ENCODE measurements around the gene DNAJC7.

The DNAJC7 gene

GRCh38 chr17:41962768-41963434 is 54.3 kb downstream of the DNAJC7 start:
- Histone ChIP-seq H3F3A (ENCODE audit: low read depth) (no peaks in the 10 kb centered on the region; the same call in 1 of the 2 replicates), H3K4me3 (ENCODE audit: low read length, poor library complexity, severe bottlenecking) (no peak overlapping the region), H3K4me2 (ENCODE audit: low read depth, low read length, poor library complexity, severe bottlenecking) (no peak overlapping the region), H3K4me1 (ENCODE audit: insufficient read depth, low read length, poor library complexity, severe bottlenecking) (peaks cover 23% of the 10 kb centered on the region), H2AFZ (ENCODE audit: low read length) (peak overlapping the region; percentile 62; the same call in 1 of the 2 replicates), H3K36me3 (ENCODE audit: insufficient read depth, low read length) (no peaks in the 10 kb centered on the region), H3K9me3 (ENCODE audit: insufficient read depth, low read depth, low read length) (no peaks in the 10 kb centered on the region), H3K27me3 (ENCODE audit: insufficient read depth, low read length, poor library complexity, severe bottlenecking) (no peaks in the 10 kb centered on the region), H3K79me2 (ENCODE audit: insufficient read depth, low read length) (peaks cover 17% of the 10 kb centered on the region), H3K9me2 (replicated peaks; ENCODE audit: low read depth, low read length) (no peaks in the 10 kb centered on the region), H3K9ac (ENCODE audit: low read depth, low read length, poor library complexity, severe bottlenecking) (no peak overlapping the region), H4K20me1 (ENCODE audit: insufficient read depth, low read length, poor library complexity, severe bottlenecking) (no peaks in the 10 kb centered on the region)
- peak; percentile 98 for TF ChIP-seq CTCF (conservative IDR thresholded peaks at IDR 0.05; ENCODE audit: low read length)
- no peak for TF ChIP-seq EZH2phosphoT487 (IDR thresholded peaks at IDR 0.05; ENCODE audit: borderline replicate concordance)

GRCh38 chr17:41962111-41962510 is 55.1 kb downstream of the DNAJC7 start:
- Histone ChIP-seq H3F3A (ENCODE audit: low read depth) (no peaks in the 10 kb centered on the region; the same call in 1 of the 2 replicates), H3K9ac (ENCODE audit: low read depth, low read length, poor library complexity, severe bottlenecking) (no peak overlapping the region), H3K9me3 (ENCODE audit: insufficient read depth, low read depth, low read length) (no peaks in the 10 kb centered on the region), H3K36me3 (ENCODE audit: insufficient read depth, low read length) (no peaks in the 10 kb centered on the region), H3K4me3 (ENCODE audit: low read length, poor library complexity, severe bottlenecking) (no peak overlapping the region), H3K4me2 (ENCODE audit: low read depth, low read length, poor library complexity, severe bottlenecking) (no peak overlapping the region), H2AFZ (ENCODE audit: low read length) (no peak overlapping the region), H3K4me1 (ENCODE audit: insufficient read depth, low read length, poor library complexity, severe bottlenecking) (peaks cover 22% of the 10 kb centered on the region), H3K79me2 (ENCODE audit: insufficient read depth, low read length) (peaks cover 9% of the 10 kb centered on the region), H4K20me1 (ENCODE audit: insufficient read depth, low read length, poor library complexity, severe bottlenecking) (no peaks in the 10 kb centered on the region), H3K27me3 (ENCODE audit: insufficient read depth, low read length, poor library complexity, severe bottlenecking) (no peaks in the 10 kb centered on the region), H3K9me2 (replicated peaks; ENCODE audit: low read depth, low read length) (no peaks in the 10 kb centered on the region)
- TF ChIP-seq CTCF (conservative IDR thresholded peaks at IDR 0.05; ENCODE audit: low read length) (no peak), EZH2phosphoT487 (IDR thresholded peaks at IDR 0.05; ENCODE audit: borderline replicate concordance) (no peak)

GRCh38 chr17:41959336-41960095 is 57.7 kb downstream of the DNAJC7 start:
- TF ChIP-seq CTCF (conservative IDR thresholded peaks at IDR 0.05; ENCODE audit: low read length), result peak; percentile 64
- no peak for TF ChIP-seq EZH2phosphoT487 (IDR thresholded peaks at IDR 0.05; ENCODE audit: borderline replicate concordance)
- Histone ChIP-seq H3K9me2 (replicated peaks; ENCODE audit: low read depth, low read length) (no peaks in the 10 kb centered on the region), H3K9me3 (ENCODE audit: insufficient read depth, low read depth, low read length) (no peaks in the 10 kb centered on the region), H3F3A (ENCODE audit: low read depth) (no peaks in the 10 kb centered on the region), H3K4me2 (ENCODE audit: low read depth, low read length, poor library complexity, severe bottlenecking) (no peak overlapping the region), H3K36me3 (ENCODE audit: insufficient read depth, low read length) (no peaks in the 10 kb centered on the region), H3K79me2 (ENCODE audit: insufficient read depth, low read length) (no peaks in the 10 kb centered on the region), H3K4me3 (ENCODE audit: low read length, poor library complexity, severe bottlenecking) (no peak overlapping the region), H3K4me1 (ENCODE audit: insufficient read depth, low read length, poor library complexity, severe bottlenecking) (peaks cover 14% of the 10 kb centered on the region), H3K27me3 (ENCODE audit: insufficient read depth, low read length, poor library complexity, severe bottlenecking) (no peaks in the 10 kb centered on the region), H4K20me1 (ENCODE audit: insufficient read depth, low read length, poor library complexity, severe bottlenecking) (no peaks in the 10 kb centered on the region), H2AFZ (ENCODE audit: low read length) (no peak overlapping the region; the same call in 1 of the 2 replicates), H3K9ac (ENCODE audit: low read depth, low read length, poor library complexity, severe bottlenecking) (no peak overlapping the region)

Measured in Loucy (cell line).